Body of pancreas (tissue), 4 donors: ENCODE results near the gene FFAR4. TPM values are rescaled to one million over a fixed set of nuclear protein-coding genes. Genes with fewer than 3 reads are reported as not detected.

ENCODE experiments used
- ATAC-seq: fragments of 150-250 bp; one replicate; pipeline ENCODE4 v1.9.1; 2016
- DNase-seq, 4 donors: peaks; one replicate each; pipeline ENCODE4 v3.0.0-alpha.2; 2019
- H3K27ac ChIP-seq, 4 donors: fragments of 200-600 bp; sonication (generic); 1 replicate in 3 of 4; 2 replicates in 1 of 4; pipeline versions ENCODE4 v1.5.1 to v1.6.1; 2016 to 2019; ENCODE audit warnings: mild to moderate bottlenecking in 1 of 4, mixed read lengths in 1 of 4, moderate library complexity in 1 of 4
- H3K27me3 ChIP-seq, 2 donors: fragments of 200-600 bp; sonication (generic); one replicate each; pipeline ENCODE4 v1.6.0; 2016; ENCODE audit warnings: mild to moderate bottlenecking in 1 of 2
- H3K36me3 ChIP-seq, 2 donors: fragments of 200-600 bp; sonication (generic); replicated peaks in 1 of 2; 2 replicates each; pipeline ENCODE4 v1.5.1; 2016; ENCODE audit warnings: low read depth in 2 of 2; ENCODE audit not compliant: insufficient read depth in 1 of 2
- H3K4me1 ChIP-seq: fragments of 200-600 bp; sonication (generic); one replicate; pipeline ENCODE4 v1.6.0; 2016
- H3K4me3 ChIP-seq, 2 donors: fragments of 200-600 bp; sonication (generic); 1 replicate in 1 of 2; 2 replicates in 1 of 2; pipeline ENCODE4 v1.5.1; 2016 to 2019
- H3K9me3 ChIP-seq, 3 donors: fragments of 200-600 bp; sonication (generic); 1 replicate in 2 of 3; 2 replicates in 1 of 3; pipeline ENCODE4 v1.5.1; 2016
- POLR2A ChIP-seq, 3 donors: fragments of 450-650 bp; IDR thresholded peaks; one replicate each; pipeline ENCODE4 v1.6.1; 2016; ENCODE audit warnings: antibody characterized with exemption in 3 of 3, mild to moderate bottlenecking in 2 of 3
- WGBS, 2 donors: methylation state at CpG; one replicate each; pipeline ENCODE4 v1.1.5; 2017; 5-methylcytosine and 5-hydroxymethylcytosine counted together
- intact Hi-C: fragments of 100-400 bp; cut with DNase I; formaldehyde crosslinking; loops from one replicate; pipeline ENCODE4 v1.15.1; 2023
- total RNA-seq, 2 donors: library from RNA; depleted of rRNA; stranded (reverse); fragments of >200 nt; gene quantifications; one replicate each; pipeline ENCODE4 v1.1.0, GENCODE V29; 2016
- TF ChIP-seq, protein P1 (sequence below), 7 experiments: fragments of 450-650 bp in 4 of 7; fragments of 200-600 bp in 3 of 7; sonication (generic) in 3 of 7; IDR thresholded peaks; one replicate each; pipeline ENCODE4 v1.5.1; 2016 to 2019; ENCODE audit warnings: antibody characterized with exemption in 7 of 7

The FFAR4 gene
- total RNA-seq, 2 donors from 2014 or later = 0.78 to 2.3 TPM

DNA sequence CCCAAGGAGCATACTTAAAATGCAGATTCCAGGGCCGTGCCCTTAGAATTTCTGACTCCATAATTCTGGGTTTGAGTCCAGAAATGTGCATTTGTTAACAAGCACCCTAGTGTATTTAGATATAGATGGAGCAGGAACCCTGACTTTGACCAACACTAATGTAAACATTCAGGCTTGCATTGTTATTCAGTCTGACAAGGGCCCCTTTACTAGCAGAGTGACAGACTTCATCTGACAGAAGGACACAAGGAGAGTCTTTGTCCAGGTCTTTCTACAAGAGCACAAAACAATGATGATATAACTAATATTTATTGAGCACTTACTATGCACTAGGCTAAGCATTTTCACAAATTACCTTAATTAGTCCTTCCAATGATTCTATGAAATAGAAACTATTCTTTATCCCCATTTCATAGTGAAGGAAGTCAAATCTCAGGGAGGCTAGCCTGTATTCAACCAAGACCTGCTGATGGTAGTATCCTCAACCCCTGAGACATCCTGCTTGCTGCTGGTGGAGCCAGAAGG lies 30.7 kb downstream of the FFAR4 start:
- H3K4me3 ChIP-seq = no peak overlapping the region
- H3K27me3 ChIP-seq = no peaks in the 10 kb centered on the region
- no peaks in the 10 kb centered on the region for H3K9me3 ChIP-seq
- H3K4me1 ChIP-seq = peaks cover 11% of the 10 kb centered on the region
- no peaks in the 10 kb centered on the region for H3K36me3 ChIP-seq
- 81 to 83% methylated on average over 1 of the region's 1 CpG for WGBS, 2 donors
- TF ChIP-seq, protein P1, sequence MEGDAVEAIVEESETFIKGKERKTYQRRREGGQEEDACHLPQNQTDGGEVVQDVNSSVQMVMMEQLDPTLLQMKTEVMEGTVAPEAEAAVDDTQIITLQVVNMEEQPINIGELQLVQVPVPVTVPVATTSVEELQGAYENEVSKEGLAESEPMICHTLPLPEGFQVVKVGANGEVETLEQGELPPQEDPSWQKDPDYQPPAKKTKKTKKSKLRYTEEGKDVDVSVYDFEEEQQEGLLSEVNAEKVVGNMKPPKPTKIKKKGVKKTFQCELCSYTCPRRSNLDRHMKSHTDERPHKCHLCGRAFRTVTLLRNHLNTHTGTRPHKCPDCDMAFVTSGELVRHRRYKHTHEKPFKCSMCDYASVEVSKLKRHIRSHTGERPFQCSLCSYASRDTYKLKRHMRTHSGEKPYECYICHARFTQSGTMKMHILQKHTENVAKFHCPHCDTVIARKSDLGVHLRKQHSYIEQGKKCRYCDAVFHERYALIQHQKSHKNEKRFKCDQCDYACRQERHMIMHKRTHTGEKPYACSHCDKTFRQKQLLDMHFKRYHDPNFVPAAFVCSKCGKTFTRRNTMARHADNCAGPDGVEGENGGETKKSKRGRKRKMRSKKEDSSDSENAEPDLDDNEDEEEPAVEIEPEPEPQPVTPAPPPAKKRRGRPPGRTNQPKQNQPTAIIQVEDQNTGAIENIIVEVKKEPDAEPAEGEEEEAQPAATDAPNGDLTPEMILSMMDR (IDR thresholded peaks at IDR 0.05) = no peak
- TF ChIP-seq POLR2A (IDR thresholded peaks at IDR 0.05) = no peak
- ATAC-seq (no peak), DNase-seq (no peak)
- intact Hi-C loops = no loop called here
- H3K27ac ChIP-seq = no peak overlapping the region

DNA sequence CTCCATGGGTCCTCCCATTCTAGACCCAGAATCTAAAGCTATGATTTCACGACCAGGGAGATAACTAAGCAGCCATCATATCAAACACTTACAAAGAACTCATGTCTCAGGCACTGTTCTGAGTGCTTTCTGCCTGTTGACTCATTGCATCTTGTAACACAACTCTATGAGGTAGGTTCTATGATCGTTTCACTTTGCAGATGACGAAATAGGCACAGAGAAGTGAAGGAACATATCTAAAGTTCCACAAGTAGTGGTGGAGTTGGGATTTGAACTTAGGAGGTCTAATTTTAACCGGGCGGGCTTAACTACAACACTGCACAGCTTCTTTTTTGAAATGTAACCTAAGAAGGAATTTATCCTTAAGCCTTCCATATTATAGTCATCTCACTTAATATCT lies 31.7 kb downstream of the FFAR4 start:
- DNase-seq (no peak), ATAC-seq (no peak)
- Histone ChIP-seq H3K4me1 (peaks cover 11% of the 10 kb centered on the region), H3K9me3 (no peaks in the 10 kb centered on the region), H3K27me3 (no peaks in the 10 kb centered on the region), H3K36me3 (no peaks in the 10 kb centered on the region), H3K4me3 (no peak overlapping the region), H3K27ac (no peak overlapping the region)
- intact Hi-C loops = no loop called here
- WGBS, 2 donors = 70 to 81% methylated on average over 5 of the region's 5 CpGs
- TF ChIP-seq, protein P1 (IDR thresholded peaks at IDR 0.05) = no peak
- TF ChIP-seq POLR2A (IDR thresholded peaks at IDR 0.05) = no peak

DNA sequence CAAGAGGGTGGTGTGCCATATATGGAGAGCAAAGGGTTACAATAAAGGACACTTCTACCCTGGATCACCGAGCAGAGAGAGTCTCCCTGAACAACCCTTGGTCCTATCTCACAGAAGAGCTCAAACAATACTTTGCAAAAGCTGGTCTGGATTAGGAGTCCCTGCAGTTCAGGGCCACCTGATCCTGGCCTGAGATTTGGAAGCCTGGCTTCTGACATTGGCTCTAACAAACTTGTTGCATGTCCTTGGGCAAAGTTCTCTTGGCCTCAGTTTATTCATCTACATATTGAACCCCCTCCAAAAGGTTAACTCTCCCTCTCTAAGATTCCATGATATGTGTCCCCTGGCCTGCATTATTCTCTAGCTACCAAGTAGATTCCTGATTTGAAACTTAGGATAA lies 32.9 kb downstream of the FFAR4 start:
- ATAC-seq = no peak
- TF ChIP-seq POLR2A (IDR thresholded peaks at IDR 0.05) = no peak
- TF ChIP-seq, protein P1 (IDR thresholded peaks at IDR 0.05) = no peak
- 26 to 63% methylated on average over 1 of the region's 1 CpG for WGBS, 2 donors

DNA sequence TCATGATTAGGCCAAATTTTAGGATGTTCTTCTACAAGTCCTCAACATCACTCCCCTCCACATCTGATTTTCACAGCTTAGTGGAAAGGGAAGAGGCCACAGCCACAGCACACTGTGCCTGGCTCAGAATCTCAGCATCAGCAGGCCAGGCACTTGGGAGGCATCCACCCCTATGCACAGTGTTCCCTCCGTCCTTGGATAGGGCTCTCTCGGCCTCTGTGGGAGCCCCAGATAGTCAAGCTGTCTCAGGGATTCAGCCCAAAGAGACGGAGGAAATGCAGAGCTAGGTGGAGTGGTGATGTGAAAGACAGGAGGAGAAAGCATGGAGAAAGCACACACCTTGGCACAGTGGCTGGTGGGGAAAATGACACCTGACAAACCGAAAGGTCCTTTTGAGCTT lies 33.3 kb downstream of the FFAR4 start:
- DNase-seq = no peak
- intact Hi-C loops = no loop called here
- H3K27me3 ChIP-seq = peaks cover 0 to 6% of the 10 kb centered on the region in 2 donors
- no peaks in the 10 kb centered on the region for H3K9me3 ChIP-seq
- TF ChIP-seq POLR2A (IDR thresholded peaks at IDR 0.05) = no peak
- TF ChIP-seq, protein P1 (IDR thresholded peaks at IDR 0.05) = no peak
- no peak overlapping the region for H3K4me3 ChIP-seq
- no peak for ATAC-seq
- no peak overlapping the region for H3K27ac ChIP-seq
- no peaks in the 10 kb centered on the region for H3K36me3 ChIP-seq
- 72 to 80% methylated on average over 4 of the region's 4 CpGs for WGBS, 2 donors
- H3K4me1 ChIP-seq = peaks cover 22% of the 10 kb centered on the region

More for the DNA sequence above, 32.9 kb downstream of the FFAR4 start:
- Histone ChIP-seq H3K27ac (no peak overlapping the region), H3K4me3 (no peak overlapping the region), H3K4me1 (peaks cover 18% of the 10 kb centered on the region), H3K36me3 (no peaks in the 10 kb centered on the region), H3K9me3 (no peaks in the 10 kb centered on the region), H3K27me3 (peaks cover 0 to 4% of the 10 kb centered on the region in 2 donors)
- intact Hi-C loops = no loop called here
- DNase-seq = no peak

DNA sequence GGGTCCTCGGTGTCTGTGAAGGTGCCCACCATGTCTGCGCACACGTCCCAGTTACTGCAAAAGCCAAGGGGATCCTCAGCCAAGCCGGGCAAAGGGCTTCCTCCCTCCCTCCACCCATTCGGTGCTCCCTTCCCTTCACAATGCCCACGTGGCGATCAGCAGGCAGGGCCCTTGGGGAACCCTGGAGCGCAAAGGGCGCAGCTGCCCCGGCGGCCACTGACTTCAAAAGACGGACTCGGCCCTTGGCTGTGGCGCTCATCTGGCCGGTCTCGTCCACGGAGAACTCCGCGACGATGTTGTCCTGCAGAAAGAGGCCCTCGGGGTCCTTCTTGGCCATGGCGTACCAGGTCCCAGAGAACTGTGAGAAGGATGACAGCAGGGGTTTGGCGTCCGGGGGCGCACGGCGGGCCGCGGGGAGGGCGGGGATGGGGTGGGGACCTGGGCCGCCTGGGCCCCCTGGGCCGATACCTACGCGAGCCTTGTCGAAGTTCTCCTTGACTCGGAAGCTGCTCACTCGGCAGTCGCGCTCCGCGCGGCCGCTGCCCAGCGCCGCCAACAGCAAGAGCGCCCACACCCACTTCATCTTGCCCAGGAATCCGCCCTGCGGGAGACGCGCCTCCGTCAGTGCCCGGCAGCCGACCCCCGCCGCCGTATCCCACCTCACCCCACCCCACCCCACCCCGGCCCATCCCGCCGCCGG lies 34.1 kb downstream of the FFAR4 start:
- no peaks in the 10 kb centered on the region for H3K36me3 ChIP-seq
- H3K27ac ChIP-seq = no peak overlapping the region
- no peak for TF ChIP-seq POLR2A (IDR thresholded peaks at IDR 0.05)
- TF ChIP-seq, protein P1 (IDR thresholded peaks at IDR 0.05) = no peak
- H3K27me3 ChIP-seq = peaks cover 0 to 6% of the 10 kb centered on the region in 2 donors
- 11 to 67% methylated on average over 5 to 46 of the region's 60 CpGs for WGBS, 2 donors
- intact Hi-C loops = no loop called here
- no peaks in the 10 kb centered on the region for H3K9me3 ChIP-seq
- ATAC-seq (peak; percentile 50), DNase-seq (peak in 3 of 4 donors; percentile 18 to 39 (median 29))
- peaks cover 25% of the 10 kb centered on the region for H3K4me1 ChIP-seq
- no peak overlapping the region for H3K4me3 ChIP-seq
